HCT116 (cell line): ENCODE data around the gene PSD. TPM values are rescaled to one million over a fixed set of nuclear protein-coding genes. Genes with fewer than 3 reads are reported as not detected.

ENCODE experiments used
- ATAC-seq: fragments of 200-7000 bp; cut with Tn5 transposase; 2 replicates; pipeline ENCODE4 v1.9.1; 2020; ENCODE audit warnings: mild to moderate bottlenecking, moderate library complexity
- BruUV-seq: library from RNA; stranded (reverse); fragments of 400-500 nt; replicated peaks from 2 replicates; lab custom pipeline; 2021; lab: Mats Ljungman, UMichigan
- CTCF ChIA-PET: fragments of 300-600 bp; sonication (Branson Sonifier 250); formaldehyde crosslinking; loops from one replicate; lab custom pipeline; 2021; ENCODE audit warnings: antibody characterized with exemption; lab: Charles Lee
- POLR2A ChIA-PET: fragments of 300-600, 350-600 bp; sonication (Branson Sonifier 250); formaldehyde crosslinking; loops from one replicate; lab custom pipeline; 2021; ENCODE audit warnings: antibody characterized with exemption; lab: Charles Lee
- RAD21 ChIA-PET, 2 experiments: fragments of 300-600 bp; sonication (Branson Sonifier 250); formaldehyde crosslinking; loops; one replicate each; lab custom pipeline; 2023; ENCODE audit warnings: low total read pairs in 2 of 2; ENCODE audit not compliant: uncharacterized antibody in 2 of 2, unreplicated experiment in 2 of 2, low non-redundant PET in 1 of 2; lab: Charles Lee
- DNase-seq: peaks from one replicate; pipeline ENCODE4 v3.0.0-alpha.2; 2010; ENCODE audit warnings: low read depth, low spot score
- H2AFZ ChIP-seq: fragments of 200-600 bp; shearing (Covaris generic), sonication (generic); 2 replicates; pipeline ENCODE4 v1.6.1; 2017; ENCODE audit warnings: low read depth, mixed run types, mixed read lengths, antibody characterized with exemption, low read length; ENCODE audit not compliant: poor library complexity, severe bottlenecking
- H3K27ac ChIP-seq: 2 replicates; pipeline ENCODE4 v1.5.1; 2012; ENCODE audit warnings: low read depth, low read length
- H3K27me3 ChIP-seq: fragments of 200-600 bp; sonication (generic); 2 replicates; pipeline ENCODE4 v1.6.1; 2016; ENCODE audit warnings: mixed run types, low read length, mixed read lengths; ENCODE audit not compliant: insufficient read depth
- H3K36me3 ChIP-seq, 2 experiments: fragments of 200-500 bp in 1 of 2; fragments of 200-600 bp in 1 of 2; sonication (Bioruptor generic) in 1 of 2; sonication (generic) in 1 of 2; 2 replicates each; pipeline versions ENCODE4 v1.5.1 to v1.6.1; 2014 to 2016; ENCODE audit warnings: low read length in 2 of 2, inconsistent platforms in 1 of 2, mixed read lengths in 1 of 2, mixed run types in 1 of 2; ENCODE audit not compliant: insufficient read depth in 2 of 2, control insufficient read depth in 1 of 2
- H3K4me1 ChIP-seq, 2 experiments: fragments of 200-600 bp in 1 of 2; sonication (generic) in 1 of 2; 2 replicates each; pipeline versions ENCODE4 v1.5.1 to v1.6.1; 2012 to 2017; ENCODE audit warnings: low read length in 2 of 2, inconsistent platforms in 1 of 2, mild to moderate bottlenecking in 1 of 2, mixed read lengths in 1 of 2, mixed run types in 1 of 2, moderate library complexity in 1 of 2; ENCODE audit not compliant: insufficient read depth in 2 of 2, control insufficient read depth in 1 of 2
- H3K4me2 ChIP-seq: fragments of 200-600 bp; sonication (generic); 2 replicates; pipeline ENCODE4 v1.6.1; 2017; ENCODE audit warnings: mixed run types, low read length, mixed read lengths
- H3K4me3 ChIP-seq, 2 experiments: fragments of 200-600 bp in 1 of 2; sonication (generic) in 1 of 2; replicated peaks in 1 of 2; 2 replicates each; pipeline ENCODE4 v1.5.1; 2011 to 2016; ENCODE audit warnings: low read length in 2 of 2, control low read depth in 1 of 2, low read depth in 1 of 2, mild to moderate bottlenecking in 1 of 2, mixed read lengths in 1 of 2, mixed run types in 1 of 2
- H3K79me2 ChIP-seq: fragments of 200-600 bp; sonication (generic); 2 replicates; pipeline ENCODE4 v1.6.1; 2017; ENCODE audit warnings: mild to moderate bottlenecking, mixed run types, low read length, moderate library complexity, mixed read lengths; ENCODE audit not compliant: insufficient read depth
- H3K9ac ChIP-seq: fragments of 200-600 bp; sonication (generic); 2 replicates; pipeline ENCODE4 v1.6.1; 2016; ENCODE audit warnings: low read length, mixed read lengths
- H3K9me2 ChIP-seq: fragments of 200-600 bp; sonication (generic), shearing (Covaris generic); 2 replicates; pipeline ENCODE4 v1.6.1; 2017; ENCODE audit warnings: mixed run types, mild to moderate bottlenecking, moderate library complexity; ENCODE audit not compliant: insufficient read depth
- H3K9me3 ChIP-seq, 2 experiments: fragments of 200-500 bp in 1 of 2; fragments of 200-600 bp in 1 of 2; sonication (Bioruptor generic) in 1 of 2; sonication (generic) in 1 of 2; 2 replicates each; pipeline ENCODE4 v1.6.1; 2014 to 2017; ENCODE audit warnings: low read length in 2 of 2, mixed read lengths in 2 of 2, inconsistent platforms in 1 of 2, low read depth in 1 of 2, mild to moderate bottlenecking in 1 of 2, mixed run types in 1 of 2, moderate library complexity in 1 of 2; ENCODE audit not compliant: control insufficient read depth in 1 of 2, insufficient read depth in 1 of 2
- H4K20me1 ChIP-seq: fragments of 200-600 bp; sonication (generic), shearing (Covaris generic); 2 replicates; pipeline ENCODE4 v1.6.1; 2017; ENCODE audit warnings: mixed run types, mild to moderate bottlenecking, moderate library complexity; ENCODE audit not compliant: insufficient read depth
- CEBPB ChIP-seq: IDR thresholded peaks from 2 replicates; pipeline ENCODE4 v1.6.1; 2012; ENCODE audit warnings: low read depth
- CTCF ChIP-seq, 3 experiments: fragments of 200-600 bp in 1 of 3; sonication (generic) in 1 of 3; IDR thresholded peaks in 2 of 3; conservative IDR thresholded peaks in 1 of 3; 2 replicates each; pipeline ENCODE4 v1.5.1; 2012 to 2017; ENCODE audit warnings: low read depth in 2 of 3, low read length in 2 of 3, antibody characterized with exemption in 1 of 3, borderline replicate concordance in 1 of 3, control low read depth in 1 of 3, mild to moderate bottlenecking in 1 of 3, mixed read lengths in 1 of 3, mixed run types in 1 of 3, moderate library complexity in 1 of 3; ENCODE audit not compliant: insufficient read depth in 1 of 3
- EGR1 ChIP-seq: IDR thresholded peaks from 2 replicates; pipeline ENCODE4 v1.6.1; 2012; ENCODE audit warnings: low read depth
- FOSL1 ChIP-seq: IDR thresholded peaks from 2 replicates; pipeline ENCODE4 v1.6.1; 2012; ENCODE audit warnings: low read depth
- POLR2AphosphoS5 ChIP-seq: IDR thresholded peaks from 2 replicates; pipeline ENCODE4 v1.6.1; 2011; ENCODE audit warnings: mild to moderate bottlenecking, low read depth, low read length, moderate library complexity
- TCF7L2 ChIP-seq: IDR thresholded peaks from 2 replicates; pipeline ENCODE4 v1.7.0; 2011; ENCODE audit warnings: borderline replicate concordance, inconsistent platforms; ENCODE audit not compliant: insufficient read depth, insufficient read length; ENCODE audit errors: extremely low read depth
- YY1 ChIP-seq: IDR thresholded peaks from 2 replicates; pipeline ENCODE4 v1.6.1; 2011; ENCODE audit warnings: low read length, low read depth, moderate library complexity, mild to moderate bottlenecking; ENCODE audit not compliant: insufficient replicate concordance; ENCODE audit errors: extremely low read depth
- ZFX ChIP-seq: fragments of 450-650 bp; IDR thresholded peaks from 2 replicates; pipeline ENCODE4 v1.6.1; 2017
- ZNF274 ChIP-seq: fragments of 200-500 bp; sonication (Bioruptor generic); IDR thresholded peaks from 2 replicates; pipeline ENCODE4 v1.6.1; 2014; ENCODE audit warnings: mild to moderate bottlenecking, low read depth, low read length, inconsistent platforms
- intact Hi-C: fragments of 100-400 bp; cut with micrococcal nuclease; formaldehyde crosslinking; loops from 2 replicates; pipeline ENCODE4 v1.10.0; 2022
- total RNA-seq: library from RNA; stranded (reverse); gene quantifications from one replicate; pipeline ENCODE4 v1.2.1, GENCODE V29; 2021; ENCODE audit not compliant: unreplicated experiment

PSD gene
- total RNA-seq, 1 experiment from 2014 or later: 9.7 TPM

DNA sequence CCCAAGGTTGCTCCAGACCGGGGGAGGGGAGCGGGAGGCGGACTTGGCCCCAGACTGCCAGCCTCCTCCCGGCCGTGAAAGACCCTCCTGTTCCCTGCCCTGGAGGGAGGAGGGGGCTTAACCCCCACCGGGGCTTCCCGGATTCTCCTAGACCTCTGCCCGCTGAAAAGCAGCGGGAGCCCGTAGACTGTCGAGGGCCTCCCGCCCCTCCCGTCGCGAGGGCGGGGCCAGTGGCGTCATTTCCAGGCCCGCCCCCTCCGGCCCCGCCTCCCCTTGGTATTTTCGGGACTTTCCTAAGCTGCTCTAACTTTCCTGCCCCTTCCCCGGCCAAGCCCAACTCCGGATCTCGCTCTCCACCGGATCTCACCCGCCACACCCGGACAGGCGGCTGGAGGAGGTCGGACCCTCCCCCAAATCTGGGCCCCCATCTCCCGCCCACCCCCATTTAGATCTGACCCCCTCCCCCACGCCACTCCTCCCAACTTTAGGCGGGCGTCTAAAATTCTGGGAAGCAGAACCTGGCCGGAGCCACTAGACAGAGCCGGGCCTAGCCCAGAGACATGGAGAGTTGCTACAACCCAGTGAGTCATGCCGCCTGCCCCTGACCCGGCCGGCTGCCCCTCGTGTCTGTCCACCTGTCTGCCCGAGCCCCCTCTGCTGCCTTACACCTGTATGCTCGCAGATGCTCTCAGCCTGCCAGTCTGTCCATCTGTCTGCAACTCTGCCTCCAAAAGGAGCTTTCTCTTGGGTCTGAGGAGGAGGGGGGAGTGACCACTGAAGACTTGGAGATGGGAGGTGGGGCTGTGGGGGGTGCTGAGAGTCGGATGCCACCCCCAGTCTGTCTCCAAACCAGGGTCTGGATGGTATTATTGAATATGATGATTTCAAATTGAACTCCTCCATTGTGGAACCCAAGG, 22.9 kb downstream of the PSD start, which contains the start of gene NFKB2:
Gene NFKB2, plus strand, starts transcription at position 306 of the 917 bp plus-strand sequence. Its CDS starts 255 bp downstream, at position 561.
- Histone ChIP-seq H3K9me3 (no peaks in the 10 kb centered on the region), H4K20me1 (no peaks in the 10 kb centered on the region), H3K4me3 (peak within 1 kb of the TSS; percentile 75 to 92), H3K79me2 (peaks cover 13% of the 10 kb centered on the region; the same call in 1 of the 2 replicates), H2AFZ (no peak within 1 kb of the TSS), H3K27me3 (no peaks in the 10 kb centered on the region), H3K36me3 (peaks cover 6 to 20% of the 10 kb centered on the region in 2 experiments; a peak in 3 of 4 replicates), H3K4me1 (peaks cover 20 to 62% of the 10 kb centered on the region in 2 experiments), H3K27ac (peak within 1 kb of the TSS; percentile 77), H3K9me2 (no peaks in the 10 kb centered on the region), H3K4me2 (peak within 1 kb of the TSS; percentile 99), H3K9ac (peak within 1 kb of the TSS; percentile 91)
- ATAC-seq (peak; percentile 35), DNase-seq (peak; percentile 72)
- intact Hi-C loops: loop anchor here (2.0 kb wide), 4 partner anchors 55 to 227 kb away; partner anchors contain the start of gene C10orf95
- CTCF ChIA-PET: interaction anchor here (1.4 to 9.3 kb wide), 9 partner anchors 9 to 227 kb away, joined by 3 to 154 read pairs (median 22); partner anchors contain the start of genes ELOVL3 and FBXL15
- no peak for TF ChIP-seq TCF7L2
- TF ChIP-seq ZFX: no peak
- TF ChIP-seq POLR2AphosphoS5: peak; percentile 90
- no TSS peak for BruUV-seq
- POLR2A ChIA-PET: interaction anchor here (0.9 to 2.8 kb wide), 7 partner anchors 9 to 226 kb away, joined by 3 to 14 read pairs (median 3); no protein-coding TSS in a partner anchor
- RAD21 ChIA-PET: interaction anchor here in 1 of 2 experiments (1.2 to 2.2 kb wide), 2 partner anchors 25 to 165 kb away, joined by 5 to 7 read pairs; partner anchors contain the start of gene FBXL15

GRCh38 chr10:102394801-102395399, 23.7 kb downstream of the PSD start:
- Histone ChIP-seq H2AFZ (no peak overlapping the region), H3K27ac (peak overlapping the region; percentile 77), H3K4me1 (peaks cover 19 to 62% of the 10 kb centered on the region in 2 experiments), H3K4me2 (peak overlapping the region; percentile 99), H3K9me3 (no peaks in the 10 kb centered on the region), H3K27me3 (no peaks in the 10 kb centered on the region), H3K79me2 (peaks cover 13% of the 10 kb centered on the region; the same call in 1 of the 2 replicates), H3K9me2 (no peaks in the 10 kb centered on the region), H3K9ac (peak overlapping the region; percentile 91), H3K36me3 (peaks cover 6 to 12% of the 10 kb centered on the region in 2 experiments; a peak in 3 of 4 replicates), H3K4me3 (peak overlapping the region; percentile 75 to 92), H4K20me1 (no peaks in the 10 kb centered on the region)
- POLR2A ChIA-PET: interaction anchor here (0.6 to 2.8 kb wide), 8 partner anchors 10 to 271 kb away, joined by 3 to 14 read pairs (median 3); no protein-coding TSS in a partner anchor
- RAD21 ChIA-PET: interaction anchor here (0.9 to 2.2 kb wide), 4 partner anchors 26 to 225 kb away, joined by 3 to 7 read pairs (median 6); partner anchors contain the start of genes CUEDC2 (in 1 of the 2) and FBXL15 (in 1 of the 2)
- CTCF ChIA-PET: interaction anchor here (0.9 to 9.3 kb wide), 11 partner anchors 9 to 226 kb away, joined by 3 to 154 read pairs (median 19); partner anchors contain the start of genes ELOVL3 and FBXL15
- intact Hi-C loops: loop anchor here (1.0 to 2.0 kb wide), 7 partner anchors 27 to 226 kb away; partner anchors contain the start of genes ACTR1A and C10orf95
- ATAC-seq (peak; percentile 1), DNase-seq (no peak)
- no TSS peak for BruUV-seq
- no peak for TF ChIP-seq YY1
- TF ChIP-seq CEBPB: no peak
- no peak for TF ChIP-seq CTCF (IDR thresholded peaks at IDR 0.05 in 2 of 3, conservative IDR thresholded peaks at IDR 0.05 in 1 of 3; ENCODE audit: borderline replicate concordance in 1 of 3, insufficient read depth in 1 of 3, low read depth in 2 of 3, low read length in 2 of 3)
- no peak for TF ChIP-seq TCF7L2
- TF ChIP-seq FOSL1: no peak
- TF ChIP-seq ZNF274: no peak
- TF ChIP-seq EGR1: no peak
- TF ChIP-seq POLR2AphosphoS5: no peak
